Stimulated activated naive CD8-positive, alpha-beta T cell treated with anti-CD3 and anti-CD28 coated beads, Interleukin-15, Interleukin-2, amounts not matched to agents 100 ng/mL and 50 ng/mL, for 24 hours (primary cell): Measurements from ENCODE around the gene QRFP.

Source experiments
- H3K27ac Mint-ChIP-seq: one replicate; pipeline ENCODE4 v1.8.0; 2021; ENCODE audit warnings: mild to moderate bottlenecking, mixed read lengths
- H3K27me3 Mint-ChIP-seq: one replicate; pipeline ENCODE4 v1.8.0; 2021; ENCODE audit warnings: mixed read lengths
- H3K36me3 Mint-ChIP-seq: one replicate; pipeline ENCODE4 v1.8.0; 2021; ENCODE audit warnings: low read depth, mixed read lengths
- H3K4me1 Mint-ChIP-seq: one replicate; pipeline ENCODE4 v1.8.0; 2021; ENCODE audit warnings: low read depth, mixed read lengths
- H3K4me3 Mint-ChIP-seq: one replicate; pipeline ENCODE4 v1.8.0; 2021; ENCODE audit warnings: mild to moderate bottlenecking, mixed read lengths
- H3K9me3 Mint-ChIP-seq: one replicate; pipeline ENCODE4 v1.8.0; 2021; ENCODE audit warnings: mixed read lengths

QRFP gene

DNA sequence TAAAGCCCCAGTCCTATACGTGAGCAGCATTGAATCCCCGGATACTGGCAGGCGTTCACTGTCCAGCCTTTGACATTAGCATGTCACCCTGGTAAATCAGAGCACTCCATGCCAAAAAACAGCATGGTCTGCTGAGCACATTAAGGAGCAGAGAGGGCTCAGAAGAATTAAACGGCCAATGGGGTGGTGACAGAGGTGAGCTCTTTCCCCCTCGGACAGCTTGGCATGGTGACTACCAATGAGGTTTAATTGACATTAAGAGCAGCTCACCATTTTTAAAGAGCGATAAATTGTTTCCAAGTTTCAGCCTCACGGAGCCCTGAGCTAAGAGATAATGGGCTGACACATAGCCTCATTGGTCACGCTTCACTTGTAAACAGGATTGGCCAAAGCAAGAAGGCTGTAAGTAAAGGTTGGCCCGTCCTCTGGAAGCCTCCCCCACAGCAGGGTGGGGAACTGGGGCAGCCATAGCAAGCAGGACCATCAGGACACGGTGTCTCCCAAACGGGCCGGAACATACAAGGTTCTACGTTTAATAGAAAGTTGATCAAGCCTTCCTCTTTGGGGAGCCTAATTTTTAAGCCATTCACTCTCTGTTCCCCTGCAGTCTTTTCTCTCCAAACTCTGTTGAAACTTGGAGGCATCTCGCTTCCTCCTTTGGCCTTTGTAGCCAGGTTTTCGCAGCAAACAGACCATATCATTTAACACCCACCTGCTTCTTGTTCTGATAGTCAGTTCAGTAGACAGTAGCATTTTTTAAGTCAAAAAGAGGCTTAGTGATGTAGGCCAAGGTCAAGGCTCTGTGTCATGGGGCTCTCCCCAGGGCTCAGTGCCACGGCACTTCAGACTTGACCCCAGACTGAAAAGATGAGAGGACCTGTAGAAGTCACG, 25.9 kb downstream of the QRFP start:
- no peak overlapping the region for H3K4me3 Mint-ChIP-seq
- no peaks in the 10 kb centered on the region for H3K9me3 Mint-ChIP-seq
- H3K4me1 Mint-ChIP-seq = no peaks in the 10 kb centered on the region
- no peaks in the 10 kb centered on the region for H3K27me3 Mint-ChIP-seq
- peaks cover 42% of the 10 kb centered on the region for H3K36me3 Mint-ChIP-seq
- no peak overlapping the region for H3K27ac Mint-ChIP-seq

DNA sequence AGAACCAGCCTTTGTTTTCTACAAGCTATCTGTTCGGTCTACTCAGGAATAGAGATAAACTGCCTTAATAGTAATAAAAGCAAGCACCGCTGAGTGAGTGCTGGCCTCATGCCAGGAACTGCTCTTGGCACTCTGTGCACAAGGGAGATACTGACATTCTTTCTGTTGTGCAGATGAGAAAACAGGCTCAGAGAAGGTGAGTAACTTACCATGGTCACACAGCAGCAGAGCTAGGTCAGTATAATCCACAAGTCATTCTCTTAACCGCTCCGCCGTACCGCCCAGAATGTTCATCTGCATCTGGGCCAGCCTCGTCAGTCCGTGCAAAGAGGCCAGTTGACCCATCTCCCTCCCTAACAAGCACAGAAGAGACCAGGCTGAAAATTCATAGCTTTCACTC, 27.4 kb downstream of the QRFP start:
- Mint-ChIP-seq H3K4me3 (no peak overlapping the region), H3K9me3 (no peaks in the 10 kb centered on the region)

DNA sequence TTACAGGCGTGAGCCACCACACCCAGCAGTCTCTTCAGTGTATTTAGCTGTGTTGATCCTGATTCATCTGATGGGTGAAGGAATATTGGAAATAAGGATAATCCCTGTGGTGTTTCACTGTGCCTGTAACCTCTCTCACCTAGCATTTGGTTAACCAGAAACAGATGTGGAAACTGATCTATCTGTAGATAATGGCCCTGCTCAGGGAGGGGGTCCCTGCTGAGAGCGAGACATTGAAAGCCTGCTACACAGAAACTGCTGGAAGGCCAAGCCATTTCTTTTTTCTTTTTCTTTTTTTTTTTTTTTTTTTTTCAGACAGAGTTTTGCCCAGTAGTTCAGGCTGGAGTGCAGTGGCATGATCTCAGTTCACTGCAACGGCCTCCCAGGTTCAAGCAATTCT, 28.4 kb downstream of the QRFP start:
- no peaks in the 10 kb centered on the region for H3K9me3 Mint-ChIP-seq
- H3K4me1 Mint-ChIP-seq = no peaks in the 10 kb centered on the region
- no peak overlapping the region for H3K27ac Mint-ChIP-seq
- peaks cover 30% of the 10 kb centered on the region for H3K36me3 Mint-ChIP-seq
- H3K27me3 Mint-ChIP-seq = no peaks in the 10 kb centered on the region
- H3K4me3 Mint-ChIP-seq = no peak overlapping the region

More for the DNA sequence above, 27.4 kb downstream of the QRFP start:
- no peaks in the 10 kb centered on the region for H3K27me3 Mint-ChIP-seq
- H3K27ac Mint-ChIP-seq = no peak overlapping the region
- H3K36me3 Mint-ChIP-seq = peaks cover 36% of the 10 kb centered on the region
- H3K4me1 Mint-ChIP-seq = no peaks in the 10 kb centered on the region

DNA sequence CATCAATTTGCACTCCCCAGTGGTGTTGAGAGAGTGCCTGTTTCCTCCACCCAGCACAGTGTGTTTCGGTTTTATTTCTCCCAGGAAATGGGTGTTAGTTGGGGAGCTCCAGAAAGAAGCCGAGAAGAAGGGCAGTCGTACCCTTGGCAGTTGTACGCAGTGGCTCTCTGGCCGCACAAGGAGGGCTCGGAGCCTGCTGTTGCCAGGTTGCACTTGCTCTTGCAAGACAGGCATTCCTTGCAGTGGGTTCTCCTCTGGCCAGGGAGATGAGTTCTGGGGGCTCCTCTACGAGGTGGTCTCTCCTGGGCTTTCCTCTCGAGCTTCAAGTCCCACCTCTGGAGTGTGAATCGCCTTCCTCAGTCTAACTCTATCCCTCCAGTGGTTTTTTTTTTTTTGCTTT, 29.1 kb downstream of the QRFP start:
- Mint-ChIP-seq H3K27ac (no peak overlapping the region), H3K36me3 (peaks cover 31% of the 10 kb centered on the region)

DNA sequence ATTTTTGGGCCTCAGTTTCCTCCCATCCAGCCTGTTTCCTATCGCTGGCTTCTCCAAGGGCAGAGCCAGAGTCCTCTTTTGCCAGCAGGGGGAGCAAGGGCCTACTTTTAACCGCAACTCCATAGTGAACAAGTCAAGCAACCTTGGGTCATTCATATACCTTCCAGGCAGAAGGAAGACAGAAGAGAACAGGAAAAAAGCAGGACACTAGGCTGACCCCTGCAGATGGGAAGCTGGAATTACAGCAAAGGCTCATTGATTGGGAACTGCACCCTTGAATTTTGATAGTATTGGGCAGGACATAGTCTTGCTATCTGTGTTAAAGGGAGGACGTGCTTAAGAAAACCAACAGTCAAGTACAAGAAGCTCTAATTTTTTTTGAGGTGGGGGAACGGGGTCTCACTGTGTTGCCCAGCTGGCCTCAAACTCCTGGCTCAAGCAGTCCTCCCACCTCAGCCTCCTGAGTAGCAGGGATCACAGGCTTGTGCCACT, 30.1 kb downstream of the QRFP start:
- H3K4me1 Mint-ChIP-seq = no peaks in the 10 kb centered on the region
- no peaks in the 10 kb centered on the region for H3K9me3 Mint-ChIP-seq
- H3K27me3 Mint-ChIP-seq = no peaks in the 10 kb centered on the region
- H3K36me3 Mint-ChIP-seq = peaks cover 25% of the 10 kb centered on the region
- no peak overlapping the region for H3K27ac Mint-ChIP-seq
- H3K4me3 Mint-ChIP-seq = no peak overlapping the region

More for the DNA sequence above, 29.1 kb downstream of the QRFP start:
- Mint-ChIP-seq H3K27me3 (no peaks in the 10 kb centered on the region), H3K9me3 (no peaks in the 10 kb centered on the region), H3K4me3 (no peak overlapping the region), H3K4me1 (no peaks in the 10 kb centered on the region)

DNA sequence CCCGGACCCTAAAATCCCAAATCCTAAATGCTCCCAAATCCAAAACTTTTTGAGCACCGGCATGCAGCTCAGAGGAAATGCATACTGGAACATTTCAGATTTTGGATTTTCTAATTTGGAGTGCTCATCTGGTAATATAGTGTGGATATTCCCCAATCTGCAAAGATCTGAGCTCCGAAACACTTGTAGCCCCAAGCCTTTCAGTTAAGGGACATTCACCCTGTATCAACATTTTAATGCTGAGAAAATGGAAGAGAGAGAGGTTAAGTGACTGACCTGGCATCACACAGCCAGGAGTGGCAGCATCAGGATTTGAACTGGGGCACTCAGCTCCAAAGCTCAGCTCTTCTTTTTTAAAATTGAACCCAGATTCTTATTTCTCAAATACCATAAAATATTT, 30.7 kb downstream of the QRFP start:
- no peaks in the 10 kb centered on the region for H3K27me3 Mint-ChIP-seq
- no peaks in the 10 kb centered on the region for H3K4me1 Mint-ChIP-seq
- H3K4me3 Mint-ChIP-seq = no peak overlapping the region
- H3K27ac Mint-ChIP-seq = no peak overlapping the region
- H3K9me3 Mint-ChIP-seq = no peaks in the 10 kb centered on the region
- peaks cover 25% of the 10 kb centered on the region for H3K36me3 Mint-ChIP-seq

DNA sequence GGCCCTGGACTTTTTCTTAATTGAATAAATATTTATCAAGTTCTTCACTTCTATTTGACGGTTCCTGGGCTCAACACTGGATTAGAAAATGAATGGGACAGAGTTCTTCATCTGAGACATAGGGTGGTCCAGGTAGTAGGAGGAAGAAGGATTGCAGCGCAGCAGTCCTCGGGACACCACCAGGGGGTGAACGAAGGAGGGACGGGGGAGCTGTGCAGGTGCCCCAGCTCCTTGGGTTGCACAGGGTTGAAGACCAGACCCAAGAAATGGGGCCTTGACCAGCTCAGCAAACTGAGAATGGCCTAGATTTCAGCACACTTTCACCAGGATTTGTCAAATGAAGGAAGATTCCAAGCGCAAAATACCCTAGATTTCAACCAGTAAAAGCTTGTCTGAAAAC, 32.1 kb downstream of the QRFP start:
- no peak overlapping the region for H3K4me3 Mint-ChIP-seq
- H3K27me3 Mint-ChIP-seq = no peaks in the 10 kb centered on the region
- H3K4me1 Mint-ChIP-seq = no peaks in the 10 kb centered on the region
- peaks cover 25% of the 10 kb centered on the region for H3K36me3 Mint-ChIP-seq
- H3K27ac Mint-ChIP-seq = no peak overlapping the region
- H3K9me3 Mint-ChIP-seq = no peaks in the 10 kb centered on the region

DNA sequence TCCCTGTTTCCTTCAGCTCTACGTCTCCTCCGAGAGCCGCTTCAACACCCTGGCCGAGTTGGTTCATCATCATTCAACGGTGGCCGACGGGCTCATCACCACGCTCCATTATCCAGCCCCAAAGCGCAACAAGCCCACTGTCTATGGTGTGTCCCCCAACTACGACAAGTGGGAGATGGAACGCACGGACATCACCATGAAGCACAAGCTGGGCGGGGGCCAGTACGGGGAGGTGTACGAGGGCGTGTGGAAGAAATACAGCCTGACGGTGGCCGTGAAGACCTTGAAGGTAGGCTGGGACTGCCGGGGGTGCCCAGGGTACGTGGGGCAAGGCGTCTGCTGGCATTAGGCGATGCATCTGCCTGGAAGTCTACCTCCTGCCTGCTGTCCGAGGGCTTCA, 33.9 kb downstream of the QRFP start:
- no peaks in the 10 kb centered on the region for H3K4me1 Mint-ChIP-seq
- no peak overlapping the region for H3K27ac Mint-ChIP-seq
- H3K4me3 Mint-ChIP-seq = no peak overlapping the region
- H3K9me3 Mint-ChIP-seq = no peaks in the 10 kb centered on the region
- peaks cover 21% of the 10 kb centered on the region for H3K36me3 Mint-ChIP-seq
- no peaks in the 10 kb centered on the region for H3K27me3 Mint-ChIP-seq

DNA sequence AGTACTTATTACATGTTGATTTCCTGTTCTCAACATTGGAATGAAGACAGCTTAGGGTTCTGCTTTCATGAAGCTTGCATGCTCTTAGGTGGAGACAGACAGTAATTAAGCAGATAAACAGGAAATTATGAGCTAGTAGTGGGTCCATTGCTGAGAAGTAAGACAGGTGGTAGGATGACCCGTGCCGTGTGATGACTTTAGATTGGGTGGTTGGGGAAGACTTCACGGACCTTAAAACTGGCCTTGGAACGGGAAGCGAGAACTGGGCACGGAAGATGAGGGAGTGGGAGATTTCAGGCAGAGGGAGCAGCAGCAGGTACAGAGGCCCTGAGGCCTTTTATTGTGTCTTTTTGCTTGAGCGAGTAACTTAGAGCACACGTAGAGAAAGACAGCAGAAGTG, 34.4 kb downstream of the QRFP start:
- Mint-ChIP-seq H3K27ac (no peak overlapping the region), H3K36me3 (peaks cover 26% of the 10 kb centered on the region), H3K4me3 (no peak overlapping the region), H3K4me1 (no peaks in the 10 kb centered on the region), H3K27me3 (no peaks in the 10 kb centered on the region), H3K9me3 (no peaks in the 10 kb centered on the region)

DNA sequence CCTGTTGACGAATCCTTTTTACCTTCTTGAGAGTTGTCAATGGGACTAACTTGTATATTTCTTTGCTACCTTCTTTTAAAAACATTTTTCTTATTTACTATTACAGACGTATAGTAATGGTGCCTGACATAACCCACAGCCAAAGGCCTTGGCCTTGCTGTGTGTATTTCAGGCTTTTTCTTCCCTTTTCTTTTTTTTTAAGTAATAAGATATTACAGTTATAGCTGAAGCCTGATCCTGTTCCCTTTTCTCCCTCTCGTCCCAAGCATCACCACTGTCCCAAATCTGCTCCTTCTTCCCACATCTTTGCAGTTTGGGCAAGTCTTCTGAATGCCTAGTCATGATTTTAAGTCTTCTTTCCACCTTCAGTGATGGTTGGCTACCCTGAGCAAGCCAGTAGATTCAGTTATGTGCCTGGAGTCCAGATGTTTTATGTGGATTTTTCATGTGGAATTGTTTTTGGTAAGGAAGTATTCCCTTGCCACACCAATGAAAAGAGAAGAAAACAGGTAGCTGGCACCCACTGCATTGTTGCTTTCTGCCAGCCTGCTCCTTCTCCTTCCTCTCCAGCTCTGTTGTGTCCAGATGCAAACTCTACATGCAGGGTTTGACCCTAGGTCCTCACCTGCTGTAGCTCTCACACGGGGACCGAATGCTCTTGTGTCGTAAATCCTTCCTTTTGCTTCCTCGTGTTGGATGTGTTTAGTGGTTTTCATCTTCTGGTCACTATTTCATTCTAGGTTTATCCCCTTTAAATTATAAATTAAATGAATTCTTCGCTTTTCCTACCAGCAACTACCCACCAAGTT, 35.0 kb downstream of the QRFP start:
- Mint-ChIP-seq H3K4me1 (no peaks in the 10 kb centered on the region), H3K4me3 (no peak overlapping the region), H3K27ac (no peak overlapping the region), H3K9me3 (no peaks in the 10 kb centered on the region), H3K36me3 (peaks cover 32% of the 10 kb centered on the region), H3K27me3 (no peaks in the 10 kb centered on the region)

DNA sequence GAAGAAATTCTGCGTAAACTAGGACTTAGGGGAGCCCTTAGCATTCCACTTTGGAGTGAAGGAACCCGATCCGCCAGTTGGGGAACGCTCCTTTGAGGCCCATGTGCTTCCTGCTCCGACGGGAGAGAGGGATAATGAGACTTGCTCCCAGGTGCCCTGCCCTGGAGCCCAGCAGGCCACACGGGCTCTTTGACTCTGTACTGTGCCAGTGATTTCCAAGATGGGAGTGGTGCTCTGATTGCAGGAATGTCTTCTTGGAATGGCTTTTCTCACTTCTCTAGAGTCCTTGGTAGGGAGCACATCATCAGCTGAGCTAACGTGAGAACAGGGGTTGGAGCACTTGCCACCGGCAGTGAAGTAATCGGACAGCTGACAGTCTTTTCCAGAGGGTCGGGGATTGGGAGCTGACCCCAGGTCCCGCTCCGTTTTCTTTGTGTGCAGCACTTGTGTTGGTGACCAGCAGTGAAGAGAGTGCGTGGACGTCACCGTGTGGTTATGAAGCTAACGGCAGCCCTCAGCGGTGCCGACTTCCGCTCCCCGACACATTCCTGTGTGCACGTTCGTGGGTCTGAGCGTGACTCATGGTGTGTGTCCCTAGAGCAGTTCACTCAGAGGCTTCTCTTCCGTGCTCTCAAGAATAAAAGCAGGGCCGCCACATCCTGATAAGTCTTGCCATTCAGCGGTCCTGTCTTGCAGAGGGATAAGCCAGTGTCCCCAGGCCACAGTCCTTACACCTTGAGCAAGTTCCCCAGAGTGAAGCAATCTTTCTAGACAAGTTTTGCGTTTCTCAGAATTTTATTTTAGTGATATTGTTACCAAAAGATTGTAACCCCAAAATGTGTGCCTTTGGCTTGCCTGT, 35.9 kb downstream of the QRFP start:
- Mint-ChIP-seq H3K36me3 (peaks cover 33% of the 10 kb centered on the region), H3K9me3 (no peaks in the 10 kb centered on the region), H3K4me3 (no peak overlapping the region), H3K27me3 (no peaks in the 10 kb centered on the region), H3K27ac (no peak overlapping the region), H3K4me1 (no peaks in the 10 kb centered on the region)

DNA sequence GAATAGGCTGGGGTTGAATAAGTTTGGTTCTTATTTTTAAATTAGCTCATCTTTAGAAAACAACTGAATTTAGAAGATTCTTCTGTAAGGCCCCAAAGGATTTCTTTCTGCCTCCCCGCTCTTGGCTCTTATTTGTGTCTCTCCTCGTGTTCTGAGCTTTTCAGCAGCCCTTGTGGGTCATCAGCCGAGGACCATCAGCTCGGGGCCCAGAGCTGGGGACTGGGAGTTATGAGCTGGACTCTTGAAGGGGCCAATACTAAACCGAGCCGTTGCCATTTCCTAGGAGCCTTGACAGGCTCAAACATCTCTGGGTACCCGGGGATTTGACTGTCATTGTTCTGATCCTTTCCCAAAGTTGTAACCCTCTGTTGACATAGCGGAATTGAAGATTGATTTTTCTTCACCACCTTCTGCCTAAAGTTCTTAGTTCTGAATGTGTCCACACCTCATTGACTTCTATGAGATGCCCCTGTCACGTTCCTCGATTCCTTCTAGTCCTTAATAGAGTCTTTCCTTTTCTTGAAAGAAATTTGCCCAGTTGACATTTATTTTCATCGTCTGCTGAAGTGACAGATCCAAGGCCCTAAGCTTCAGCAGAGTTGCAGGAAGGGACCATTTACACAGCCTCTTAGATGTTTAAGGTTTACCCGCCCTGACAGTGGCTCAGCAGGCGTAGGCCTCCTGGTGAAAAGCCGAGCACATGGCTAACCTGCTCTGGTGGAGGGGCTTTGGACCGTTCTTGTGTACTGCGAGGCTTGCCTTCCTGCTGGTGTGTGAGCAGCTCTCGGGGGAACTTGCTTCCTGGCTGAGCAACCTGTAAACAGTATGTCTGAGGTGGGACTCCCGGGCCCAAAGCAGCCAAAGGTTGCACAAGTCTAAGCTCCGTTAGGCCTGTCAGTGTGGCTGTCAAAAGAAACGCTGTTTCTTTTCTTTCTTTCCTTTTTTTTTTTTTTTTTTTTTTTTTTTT, 37.6 kb downstream of the QRFP start:
- peak overlapping the region; percentile 23 for H3K27ac Mint-ChIP-seq
- H3K27me3 Mint-ChIP-seq = no peaks in the 10 kb centered on the region
- no peaks in the 10 kb centered on the region for H3K9me3 Mint-ChIP-seq
- peaks cover 43% of the 10 kb centered on the region for H3K36me3 Mint-ChIP-seq
- no peak overlapping the region for H3K4me3 Mint-ChIP-seq
- no peaks in the 10 kb centered on the region for H3K4me1 Mint-ChIP-seq

DNA sequence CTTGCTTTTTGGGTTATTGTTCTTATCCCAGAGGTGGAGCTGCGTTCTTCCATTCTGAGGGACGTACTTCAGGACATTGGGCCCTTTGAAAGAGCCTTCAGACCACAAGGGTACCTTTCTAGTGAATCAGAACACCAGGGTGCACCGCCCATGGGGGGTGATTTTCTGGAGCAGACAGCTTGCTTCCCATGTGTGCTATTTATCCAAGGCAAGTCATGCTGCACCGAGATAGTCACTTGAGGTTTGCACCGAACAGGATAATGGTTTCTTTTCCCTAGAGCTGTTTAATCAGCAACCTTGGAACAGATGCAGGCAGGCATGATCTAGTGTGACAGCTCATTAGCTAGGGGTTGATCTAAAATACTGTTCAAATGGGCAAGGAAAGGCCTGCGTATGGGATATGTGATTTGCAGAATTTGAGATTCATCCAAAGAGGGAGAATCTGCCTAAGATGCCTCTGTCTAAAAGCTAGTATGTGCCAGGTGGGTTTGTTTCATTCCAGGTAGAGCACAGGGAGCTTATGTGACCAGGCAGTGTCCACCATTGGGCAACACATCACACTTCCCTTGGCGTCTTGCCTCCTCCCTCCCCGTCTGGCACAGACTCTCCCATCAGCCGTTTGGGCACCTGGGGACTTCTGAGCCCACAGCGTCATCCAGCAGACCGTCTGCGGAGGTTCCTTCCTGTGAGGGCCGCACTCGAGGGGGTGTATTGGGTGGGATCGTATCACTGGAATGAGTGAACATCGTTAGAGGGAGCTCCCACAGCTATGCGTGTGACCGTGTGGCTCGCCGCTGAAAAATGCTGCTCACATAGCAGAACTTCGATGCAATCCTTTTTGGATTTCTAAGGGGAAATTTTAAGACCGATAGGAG, 38.5 kb downstream of the QRFP start:
- Mint-ChIP-seq H3K27ac (no peak overlapping the region), H3K4me1 (no peaks in the 10 kb centered on the region), H3K27me3 (no peaks in the 10 kb centered on the region), H3K36me3 (peaks cover 41% of the 10 kb centered on the region), H3K9me3 (no peaks in the 10 kb centered on the region), H3K4me3 (no peak overlapping the region)
